Sciatic nerve (tissue), 2 donors: ENCODE data around the gene SLC30A1. TPM values are rescaled to one million over a fixed set of nuclear protein-coding genes. Genes with fewer than 3 reads are reported as not detected.

ENCODE experiments used
- ATAC-seq: fragments of 200-7000 bp; cut with Tn5 transposase; one replicate; pipeline ENCODE4 v1.9.1; 2020; ENCODE audit warnings: mild to moderate bottlenecking, moderate library complexity
- DNase-seq: peaks from one replicate; pipeline ENCODE4 v3.0.0-alpha.2; 2020; ENCODE audit warnings: low spot score
- intact Hi-C: fragments of 100-400 bp; cut with DNase I; formaldehyde crosslinking; loops from one replicate; pipeline ENCODE4 v1.14.2; 2022
- total RNA-seq: library from RNA; stranded (reverse); fragmentation: NEBNext Ultra II Directional; extraction: Animal tissue kit (Norgen Biotek cat#: 25700); gene quantifications from one replicate; pipeline ENCODE4 v1.2.1, GENCODE V29; 2021
- donor health status: DM: no; HTN: no; CAD: no.
- donor health status: DM: no; HTN: no; CAD: no.

Gene SLC30A1
- total RNA-seq, 1 donor from 2014 or later: 24.6 TPM

GRCh38 chr1:211532088-211532444 is 46.9 kb downstream of the SLC30A1 start:
- intact Hi-C loops: no loop called here
- DNase-seq: no peak
- ATAC-seq: no peak

GRCh38 chr1:211531194-211532087 is 47.5 kb downstream of the SLC30A1 start:
- intact Hi-C loops: no loop called here
- no peak for DNase-seq
- ATAC-seq: no peak

- ATAC-seq: no peak
- intact Hi-C loops: no loop called here
Observed at GRCh38 chr1:211530102-211530501, 48.9 kb downstream of the SLC30A1 start.

GRCh38 chr1:211529453-211529852 is 49.5 kb downstream of the SLC30A1 start:
- intact Hi-C loops: no loop called here
- ATAC-seq: no peak
- DNase-seq: no peak

More at GRCh38 chr1:211530102-211530501, 48.9 kb downstream of the SLC30A1 start:
- no peak for DNase-seq

GRCh38 chr1:211529011-211529410 is 50.0 kb downstream of the SLC30A1 start:
- intact Hi-C loops: no loop called here
- DNase-seq (no peak), ATAC-seq (no peak)

GRCh38 chr1:211527888-211528287 is 51.1 kb downstream of the SLC30A1 start:
- DNase-seq (no peak), ATAC-seq (no peak)
- intact Hi-C loops: no loop called here

GRCh38 chr1:211527006-211527405 is 52.0 kb downstream of the SLC30A1 start:
- ATAC-seq: no peak
- intact Hi-C loops: no loop called here
- no peak for DNase-seq

- intact Hi-C loops: no loop called here
- DNase-seq: no peak
- ATAC-seq: no peak
Observed at GRCh38 chr1:211526101-211526500, 52.9 kb downstream of the SLC30A1 start.

- DNase-seq (no peak), ATAC-seq (no peak)
- intact Hi-C loops: no loop called here
Observed at GRCh38 chr1:211525101-211525676, 53.8 kb downstream of the SLC30A1 start.

- ATAC-seq: peak; percentile 28
- DNase-seq: no peak
- intact Hi-C loops: no loop called here
Observed at GRCh38 chr1:211524521-211524920, 54.4 kb downstream of the SLC30A1 start.

- intact Hi-C loops: no loop called here
- no peak for DNase-seq
- ATAC-seq: no peak
Observed at GRCh38 chr1:211522804-211523203, 56.2 kb downstream of the SLC30A1 start.

Other genes starting within 250 kb of the SLC30A1 start
- gene RD3, start 87.0 kb downstream of the SLC30A1 start, total RNA-seq: not detected
- 0.49 TPM for gene NEK2, start 96.5 kb upstream of the SLC30A1 start, total RNA-seq